Measurements from ENCODE around the gene SEMA4A.

GRCh38 chr1:156149374-156150332, 3.7 kb upstream of the SEMA4A start:
- no peak for TF ChIP-seq POLR2AphosphoS5 (IDR thresholded peaks at IDR 0.05; ENCODE audit: low read depth, low read length)
- no peak for TF ChIP-seq FOXP2 (optimal IDR thresholded peaks at IDR 0.05; ENCODE audit: borderline replicate concordance, extremely low read depth, extremely low read length, insufficient read depth)

Measured in PFSK-1 (cell line).